ENCODE measurements around the gene ANKRD1. TPM values are rescaled to one million over a fixed set of nuclear protein-coding genes. Genes with fewer than 3 reads are reported as not detected.
"Not testable (repeated sequence)": the region's sequence is repeated elsewhere in the genome, so short reads cannot be mapped to it uniquely, and the experiment has no call there.

Gene ANKRD1
- 2.0 TPM for polyA plus RNA-seq (2013, experiment 1 of 2; ENCODE audit: insufficient read length)
- polyA plus RNA-seq (2013, experiment 2 of 2; ENCODE audit: insufficient read length) = 2.2 TPM

DNA sequence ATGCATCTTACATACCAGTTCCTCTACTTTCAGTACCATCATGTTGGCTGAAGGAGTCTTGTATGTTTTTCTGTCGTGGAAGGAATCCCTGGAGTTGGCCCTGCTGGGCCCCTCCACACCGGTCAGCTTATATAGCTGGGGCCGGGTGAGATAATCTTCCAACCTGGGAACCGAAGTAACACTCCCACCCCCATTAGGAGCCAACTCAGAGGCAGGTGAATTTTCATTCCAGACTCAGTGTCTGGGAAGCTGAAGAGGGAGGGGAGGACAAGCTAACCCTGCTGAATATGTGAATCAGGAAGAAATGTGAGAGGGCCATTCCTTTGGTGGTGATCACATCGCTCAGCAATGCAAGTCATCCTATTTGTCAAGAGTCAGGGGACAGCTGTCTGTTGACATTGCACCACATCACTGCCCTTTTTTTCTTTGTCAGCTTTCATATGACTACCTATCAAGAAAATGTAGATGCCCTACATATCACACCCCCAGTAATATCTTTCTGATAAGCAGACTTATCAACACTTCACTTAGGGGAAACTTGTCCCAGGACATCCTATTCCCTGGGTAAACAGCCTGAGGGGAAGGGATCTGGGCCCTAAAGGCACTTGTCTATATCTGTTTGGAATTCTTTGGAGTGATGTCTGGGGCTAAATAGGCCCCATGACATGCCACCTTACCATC lies at the start of gene ANKRD1:
Gene ANKRD1, minus strand, starts transcription at position 102 of the 681 bp plus-strand sequence. Its CDS starts 60 bp downstream, at position 42.
- peak; percentile 90 for DNase-seq

DNA sequence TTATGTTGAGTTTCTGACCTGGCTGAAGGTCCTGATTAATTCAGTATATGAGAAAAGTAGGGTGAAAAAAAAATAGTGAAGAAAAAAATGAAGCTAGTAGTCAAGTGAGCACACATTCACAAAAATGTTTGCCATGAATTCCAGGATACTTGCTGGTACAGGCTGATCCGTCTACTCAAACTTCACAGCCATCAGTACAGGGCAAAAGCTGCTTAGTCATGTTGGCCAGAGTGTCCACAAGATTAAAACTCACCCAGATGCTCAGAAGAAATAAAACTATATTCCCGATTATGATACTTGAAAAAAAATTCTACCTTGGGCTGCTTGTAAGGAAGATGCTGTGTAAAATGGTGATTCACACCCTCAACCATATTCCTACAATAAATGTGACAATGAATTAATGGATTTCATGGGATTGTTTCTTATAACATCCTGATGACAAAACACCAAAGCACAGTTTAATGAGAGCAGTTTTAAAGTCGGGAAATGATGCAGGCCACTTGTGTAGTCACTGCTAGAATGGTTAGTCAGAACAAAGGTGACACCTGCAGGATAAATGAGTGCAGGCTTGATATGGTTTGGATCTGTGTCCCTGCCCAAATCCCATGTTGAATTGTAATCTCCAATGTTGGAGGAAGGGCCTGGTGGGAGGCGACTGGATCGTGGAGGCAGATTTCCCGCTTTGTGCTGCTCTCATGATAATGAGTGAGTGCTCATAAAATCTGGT lies 49.2 kb upstream of the ANKRD1 start:
- peak; percentile 72 for DNase-seq

DNA sequence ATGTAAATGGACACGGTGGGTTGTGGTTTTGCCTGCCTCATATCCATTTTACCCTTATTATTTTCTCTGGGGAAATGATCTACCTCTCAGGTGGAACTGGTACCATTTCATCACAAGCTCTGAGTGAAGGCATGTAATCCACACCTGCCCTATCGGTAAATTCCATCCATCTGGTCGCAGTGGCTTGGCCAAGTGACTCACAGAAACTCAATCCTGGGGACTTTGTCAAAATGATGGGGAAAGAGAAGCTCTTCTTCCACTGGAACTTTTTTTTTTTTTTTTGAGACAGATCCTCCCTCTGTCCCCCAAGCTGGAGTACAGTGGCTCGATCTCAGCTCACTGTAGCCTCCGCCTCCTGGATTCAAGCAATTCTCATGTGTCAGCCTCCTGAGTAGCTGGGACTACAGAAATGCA lies 48.2 kb upstream of the ANKRD1 start:
- DNase-seq = no peak

DNA sequence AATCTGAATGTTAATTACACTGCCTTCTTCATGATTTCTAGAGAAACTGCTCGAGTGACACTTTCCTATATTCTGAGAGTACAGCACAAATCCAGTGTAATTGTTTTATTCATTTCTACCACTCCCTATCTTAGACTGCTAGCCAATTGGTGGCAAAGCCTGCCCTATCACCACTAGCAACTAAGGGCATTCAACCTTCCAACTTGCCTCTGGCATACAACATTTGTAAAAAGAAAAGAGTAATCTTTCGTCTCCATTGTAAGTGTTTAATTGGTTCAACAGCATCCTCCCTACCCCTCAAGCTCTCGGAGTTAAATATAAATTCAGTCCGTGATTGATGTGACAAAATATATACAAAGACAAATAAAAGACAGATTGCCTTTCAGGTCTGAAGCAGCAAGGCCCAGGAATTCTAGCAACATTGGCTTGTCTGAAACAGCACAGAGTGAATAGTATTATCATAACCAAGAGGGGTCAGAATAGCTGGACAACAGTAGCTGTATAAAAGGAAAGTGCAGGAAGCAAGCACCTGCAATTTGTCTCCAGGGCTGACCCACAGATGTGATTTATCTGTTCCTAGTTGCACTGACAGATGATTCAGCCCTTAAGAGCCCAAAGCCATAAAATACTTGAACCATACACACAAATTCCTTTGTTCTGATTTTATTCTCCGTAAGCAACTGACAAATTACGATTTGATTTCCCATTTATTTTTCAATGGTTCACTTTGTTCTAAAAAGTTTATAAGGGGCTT lies 47.6 kb upstream of the ANKRD1 start:
- DNase-seq = peak; percentile 91

DNA sequence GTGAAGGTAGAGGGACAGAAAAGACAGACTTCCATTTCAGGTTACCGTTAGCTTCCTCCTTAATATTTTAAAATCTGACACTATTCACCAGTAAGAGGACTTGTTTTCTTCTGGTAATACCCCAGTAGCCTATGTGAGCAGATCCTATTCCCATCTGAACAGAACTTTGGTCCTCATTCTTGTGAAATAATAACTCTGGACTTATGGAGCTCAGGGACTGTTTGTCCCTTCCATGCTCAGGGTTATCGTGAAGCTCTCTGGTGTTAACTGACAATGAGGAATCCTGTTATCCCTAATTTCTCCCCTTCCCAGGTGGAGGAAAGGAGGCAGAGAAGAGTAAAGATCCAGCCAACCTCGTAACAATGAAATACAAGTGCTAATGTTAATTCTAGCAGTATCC lies 47.0 kb upstream of the ANKRD1 start:
- no peak for DNase-seq

DNA sequence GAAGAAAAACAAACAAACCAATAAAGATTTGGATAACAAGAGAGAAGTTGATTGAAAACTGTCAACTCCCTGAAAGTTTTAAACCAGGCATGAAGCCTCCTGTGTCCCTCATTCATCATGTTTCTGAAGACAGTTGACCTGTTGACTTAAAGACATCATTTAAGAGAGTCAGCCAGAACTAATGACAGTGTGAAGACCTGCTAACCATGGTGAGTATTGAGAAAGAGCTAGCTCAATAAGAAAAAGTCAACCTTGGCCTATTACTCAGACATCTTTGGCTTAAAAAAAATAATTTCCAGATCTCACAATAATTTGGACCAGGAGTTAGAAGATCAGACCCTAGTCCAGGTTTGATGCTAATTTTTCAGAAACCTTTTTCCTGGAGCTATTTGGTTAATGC lies 45.3 kb upstream of the ANKRD1 start:
- no peak for DNase-seq

DNA sequence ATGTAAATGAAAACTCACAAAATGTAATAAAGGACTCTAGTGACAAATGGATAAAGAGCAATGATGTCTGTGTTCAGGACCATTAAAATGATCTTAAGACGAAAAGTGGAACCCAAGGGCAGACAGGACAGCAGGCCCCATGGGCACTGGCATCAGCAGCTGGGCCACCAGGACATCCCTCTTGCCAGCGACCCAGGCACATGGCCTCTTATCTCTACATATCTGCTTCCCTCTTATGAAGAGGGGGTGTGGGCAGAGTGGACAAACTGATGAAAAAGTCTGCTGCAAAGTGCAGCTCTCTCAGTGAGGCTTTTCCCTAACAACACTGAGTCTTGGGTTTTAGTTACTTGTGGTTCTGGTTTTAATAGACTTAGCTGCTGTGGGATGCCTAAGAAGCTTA lies 44.8 kb upstream of the ANKRD1 start:
- no peak for DNase-seq

DNA sequence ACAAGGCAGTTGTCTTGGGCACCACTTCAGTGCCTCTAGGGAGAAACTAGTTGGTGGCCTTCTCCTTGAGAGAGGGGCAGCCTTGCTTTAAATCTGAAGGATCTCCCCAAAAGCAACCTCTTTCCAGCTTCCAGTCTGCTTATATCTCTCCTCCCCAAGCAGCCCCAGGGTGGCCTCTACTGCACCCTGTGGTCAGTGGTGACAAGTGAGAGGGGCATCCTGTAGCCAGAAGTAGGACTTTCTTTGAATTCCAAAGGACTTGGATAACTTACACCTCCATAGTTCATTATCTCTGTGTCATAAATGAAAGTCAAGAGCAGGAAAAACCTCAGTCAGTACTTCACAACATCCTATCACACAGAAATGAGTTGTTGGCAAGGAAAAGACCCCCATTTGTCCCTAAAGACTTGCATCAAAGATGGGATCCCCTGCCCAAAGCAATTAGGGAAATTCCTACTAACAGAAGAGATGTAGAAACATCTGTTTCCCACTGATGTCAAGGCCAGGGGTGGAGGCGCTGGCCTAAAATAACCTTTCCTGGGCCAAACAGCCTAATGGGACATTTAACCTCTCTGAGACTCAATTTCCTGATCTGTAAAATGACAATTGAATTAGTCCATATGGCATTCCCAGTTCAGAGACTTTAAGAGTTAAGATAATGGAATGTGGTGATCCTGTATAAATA lies 44.0 kb upstream of the ANKRD1 start:
- DNase-seq = no peak

DNA sequence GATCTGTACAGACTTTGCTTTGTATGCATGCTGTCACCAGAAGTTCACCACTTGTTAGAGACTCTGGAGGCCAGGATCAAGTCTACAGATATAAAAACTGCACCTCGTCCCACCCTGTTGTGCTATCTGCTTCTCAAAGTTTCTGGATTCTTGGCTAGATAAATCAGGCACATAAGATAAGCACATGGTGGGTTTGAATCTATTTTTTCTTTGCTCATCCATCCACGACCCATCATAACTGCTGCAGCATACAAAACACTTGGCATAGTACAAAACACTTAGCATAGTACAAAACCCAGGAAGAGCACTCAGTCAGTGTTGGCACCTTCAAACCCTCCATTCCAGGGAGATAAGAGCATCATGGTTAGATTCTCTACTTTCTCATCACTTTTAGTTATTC lies 42.4 kb upstream of the ANKRD1 start:
- DNase-seq = no peak

DNA sequence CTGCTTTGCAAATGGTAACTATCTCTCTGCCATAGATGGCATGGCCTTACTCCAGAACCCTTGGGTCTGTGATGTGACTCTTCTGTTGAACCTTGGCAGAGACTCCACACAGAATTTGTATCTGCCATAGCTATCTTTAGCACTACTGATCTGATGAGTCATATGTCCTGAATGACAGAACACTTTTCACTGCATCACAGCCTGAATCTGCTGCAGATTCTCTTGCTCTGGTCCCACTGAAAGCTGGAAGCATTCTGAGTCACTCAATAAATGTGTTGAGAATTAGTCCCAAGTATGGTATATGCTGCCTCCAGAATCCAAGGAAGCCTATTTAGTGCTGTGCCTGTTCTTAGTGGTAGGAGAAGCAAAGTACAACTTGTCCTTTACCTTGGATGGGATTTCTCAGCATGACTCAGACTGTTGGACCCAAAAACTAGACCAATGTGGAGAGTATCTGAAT lies 39.5 kb upstream of the ANKRD1 start:
- peak; percentile 97 for DNase-seq

DNA sequence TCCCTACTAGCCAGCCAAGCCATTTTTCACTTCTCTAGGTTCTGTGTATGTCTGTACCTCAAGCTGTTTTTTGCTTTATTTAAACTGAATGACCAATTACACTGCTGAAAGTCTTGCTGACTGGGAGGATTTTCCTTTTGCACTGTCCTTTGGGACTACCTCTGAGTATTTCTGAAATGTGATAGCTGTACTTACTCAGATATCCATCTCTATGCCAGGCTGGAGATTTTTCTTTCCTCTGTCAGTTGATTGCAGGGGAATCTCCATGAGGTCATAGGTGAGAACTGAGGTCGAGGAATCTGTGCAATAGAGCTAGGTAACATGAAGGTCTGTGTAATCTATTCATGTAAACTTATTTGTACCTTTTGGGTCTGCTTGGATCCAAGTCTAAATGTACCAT lies 38.9 kb upstream of the ANKRD1 start:
- no peak for DNase-seq

DNA sequence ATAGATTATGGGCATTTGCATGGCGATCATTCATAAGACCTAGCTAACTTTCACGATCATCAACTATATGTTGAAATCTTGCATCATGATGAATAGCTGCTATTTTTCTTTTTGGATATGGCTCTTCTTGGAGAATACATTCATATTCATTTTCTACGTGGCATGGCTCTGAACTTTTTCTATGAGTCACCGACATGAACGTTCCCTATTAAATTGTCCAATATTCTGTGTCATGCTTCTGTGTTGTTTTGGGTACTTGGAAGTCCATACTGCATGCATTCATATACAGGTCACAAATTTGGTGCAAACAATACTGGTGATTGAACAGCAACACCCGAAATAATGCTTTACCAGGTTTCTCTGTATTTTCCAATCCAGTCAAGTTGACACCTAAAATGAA lies 37.9 kb upstream of the ANKRD1 start:
- DNase-seq = no peak

DNA sequence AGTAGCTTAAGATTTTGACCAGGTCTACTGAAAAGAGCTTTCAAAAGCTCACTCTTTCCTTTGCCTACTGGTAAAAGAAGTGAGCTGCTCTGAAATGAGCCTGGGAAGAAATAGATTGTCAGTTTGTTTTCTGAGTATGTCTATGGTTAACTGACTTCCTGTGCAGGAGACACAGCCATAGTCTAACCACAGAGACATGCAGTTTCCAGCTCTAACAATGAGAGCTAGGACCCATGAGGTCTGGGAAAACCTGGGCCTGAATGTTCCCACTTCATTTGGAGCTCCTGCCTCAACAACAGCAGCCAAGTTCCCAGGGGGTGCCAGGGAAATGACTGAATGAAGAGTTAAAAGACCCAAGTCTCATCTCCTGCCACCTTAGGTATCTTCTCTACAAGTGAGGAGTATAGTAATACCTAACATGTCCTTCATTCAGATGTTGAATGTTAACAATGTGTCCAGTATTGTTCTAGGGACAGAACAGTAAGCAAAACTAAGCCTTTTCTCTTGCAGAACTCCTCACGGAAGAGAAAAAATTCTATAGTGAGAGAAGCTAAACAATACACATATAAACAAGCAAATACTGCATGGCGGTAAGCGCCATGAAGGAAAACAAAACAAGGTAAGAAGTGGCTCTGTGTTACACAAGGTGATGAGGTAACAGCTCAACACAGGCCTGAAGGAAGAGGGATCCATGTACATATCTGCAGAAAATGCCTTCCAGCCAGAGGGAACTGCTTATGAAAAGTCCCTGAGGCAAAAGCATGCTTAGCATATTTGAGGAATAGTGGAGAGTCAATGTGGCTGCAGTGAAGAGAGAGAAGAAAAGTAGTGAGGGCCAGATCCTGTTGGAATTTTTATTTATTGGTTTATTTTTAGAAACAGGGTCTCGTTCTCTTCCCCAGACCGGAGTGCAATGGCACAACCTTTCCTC lies 26.4 kb upstream of the ANKRD1 start:
- DNase-seq = peak; percentile 65

DNA sequence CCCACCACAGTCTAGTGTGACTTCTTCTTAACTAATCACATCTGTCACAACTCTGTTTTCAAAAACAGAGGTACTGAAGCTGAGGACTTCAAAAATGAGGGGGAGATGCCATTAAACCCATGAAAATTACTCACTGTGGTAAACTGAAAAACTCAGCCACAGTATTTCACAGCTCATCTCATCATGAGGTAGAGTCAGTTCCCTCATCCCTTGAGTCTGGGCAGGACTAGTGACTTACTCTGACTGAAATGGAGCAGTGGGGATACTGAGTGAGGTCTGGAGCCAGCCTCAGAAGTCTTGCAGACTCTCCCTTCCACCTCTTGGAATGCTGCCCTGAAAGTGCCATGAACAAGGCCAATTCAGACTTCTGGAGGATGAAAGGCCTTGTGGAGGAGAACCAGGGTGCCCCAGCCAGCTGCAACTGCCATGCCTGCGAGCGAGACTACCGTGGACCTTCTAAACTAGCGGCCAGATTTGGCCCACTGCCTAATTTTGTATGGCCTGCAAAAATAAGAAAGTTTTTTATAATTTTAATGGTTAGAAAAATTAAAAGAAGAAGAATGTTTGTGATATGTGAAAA lies 24.7 kb upstream of the ANKRD1 start:
- peak; percentile 36 for DNase-seq

DNA sequence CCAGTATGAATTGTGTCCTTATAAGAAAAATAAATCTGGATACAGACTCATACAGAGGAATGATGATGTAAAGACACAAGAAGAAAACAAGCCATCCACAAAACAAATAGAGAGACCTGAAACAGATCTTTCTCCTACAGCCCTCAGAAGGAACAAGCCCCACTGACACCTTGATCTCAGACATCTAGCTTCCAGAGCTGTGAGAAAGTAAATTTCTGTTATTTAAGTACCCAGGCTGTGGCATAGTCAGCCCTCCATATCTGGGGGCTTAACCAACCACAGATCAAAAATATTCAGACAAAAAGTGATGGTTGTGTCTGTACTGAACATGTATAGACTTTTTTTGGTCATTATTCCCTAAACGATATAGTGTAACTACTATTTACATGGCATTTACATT lies 23.9 kb upstream of the ANKRD1 start:
- DNase-seq = no peak

DNA sequence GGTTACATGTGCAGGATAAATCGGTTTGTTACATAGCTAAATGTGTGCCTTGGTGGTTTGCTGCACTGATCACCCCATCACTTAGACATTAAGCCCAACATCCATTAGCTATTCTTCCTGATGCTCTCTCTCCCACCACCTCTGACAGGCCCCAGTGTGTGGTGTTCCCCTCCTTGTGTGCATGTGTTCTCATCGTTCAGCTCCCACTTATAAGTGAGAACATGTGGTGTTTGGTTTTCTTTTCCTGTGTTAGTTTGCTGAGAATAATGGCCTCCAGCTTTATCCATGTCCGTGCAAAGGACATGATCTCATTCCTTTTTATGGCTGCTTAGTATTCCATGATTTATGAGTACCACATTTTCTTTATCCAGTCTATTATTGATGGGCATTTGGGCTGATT lies 22.1 kb upstream of the ANKRD1 start:
- not testable (repeated sequence) for DNase-seq

DNA sequence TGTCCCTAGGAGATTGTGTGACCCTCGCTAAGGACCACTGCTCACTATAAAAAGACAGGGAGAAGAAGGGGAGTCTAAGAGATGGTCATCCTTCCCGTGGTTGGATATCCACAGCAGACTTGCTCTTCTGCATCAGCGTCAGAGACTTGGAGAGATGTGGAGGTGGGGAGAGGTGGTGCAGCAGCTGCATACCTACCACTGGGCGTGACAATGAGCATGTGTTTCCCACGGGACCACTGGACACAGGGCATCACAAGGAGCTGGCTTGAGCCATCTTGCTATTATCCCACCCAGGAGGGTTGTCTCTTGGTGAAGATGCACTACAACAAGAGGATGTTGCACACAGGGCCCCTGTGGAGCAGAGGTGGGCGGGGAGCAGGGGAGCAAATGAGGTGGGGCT lies 18.8 kb upstream of the ANKRD1 start:
- DNase-seq = no peak

DNA sequence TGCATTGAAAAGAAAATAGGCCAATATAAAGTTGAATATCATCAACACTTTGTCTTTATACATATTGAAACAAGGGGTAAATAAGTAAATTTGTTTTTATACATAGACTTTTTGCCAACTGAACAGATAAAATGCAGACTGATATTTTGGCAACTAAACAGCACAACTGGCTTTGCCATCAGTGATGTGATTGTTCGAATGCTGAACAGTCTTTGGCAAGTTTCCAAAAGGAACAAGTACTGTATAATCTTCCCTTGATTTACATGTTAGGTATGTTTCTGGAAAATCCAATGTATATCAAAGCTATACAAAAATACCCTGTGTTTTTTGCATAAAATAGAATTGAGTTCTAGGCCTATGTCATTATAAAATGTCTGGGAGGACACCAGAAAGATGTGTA lies 18.2 kb upstream of the ANKRD1 start:
- no peak for DNase-seq

DNA sequence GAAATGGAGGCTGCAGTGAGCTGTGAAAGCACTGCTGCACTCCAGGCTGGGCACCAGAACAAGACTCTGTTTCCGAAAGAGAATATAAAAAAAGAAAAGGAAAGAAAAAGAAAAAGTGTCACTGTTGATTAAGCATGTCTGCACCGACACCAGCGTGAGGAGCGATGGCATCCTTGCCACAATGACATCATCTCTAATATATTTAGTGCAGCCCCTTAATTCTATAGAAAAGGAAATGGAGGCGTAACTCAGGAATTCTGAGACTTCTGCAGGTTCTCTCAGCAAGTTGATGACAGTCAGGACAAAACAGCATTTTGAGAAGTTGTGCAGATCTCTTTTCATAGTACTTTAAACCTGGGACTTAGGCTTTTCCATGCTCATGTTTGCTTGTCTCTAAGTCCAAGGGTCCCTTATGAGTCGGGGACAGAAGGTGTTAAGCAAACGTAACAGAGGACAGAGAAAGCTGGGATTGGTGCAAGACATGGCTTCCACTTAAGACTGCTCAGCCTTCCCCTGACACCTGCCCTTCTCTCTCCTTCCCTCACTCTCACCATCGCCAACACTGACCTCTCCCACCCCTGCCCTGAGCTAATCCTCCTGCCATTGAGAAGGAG lies 16.9 kb upstream of the ANKRD1 start:
- peak; percentile 57 for DNase-seq

DNA sequence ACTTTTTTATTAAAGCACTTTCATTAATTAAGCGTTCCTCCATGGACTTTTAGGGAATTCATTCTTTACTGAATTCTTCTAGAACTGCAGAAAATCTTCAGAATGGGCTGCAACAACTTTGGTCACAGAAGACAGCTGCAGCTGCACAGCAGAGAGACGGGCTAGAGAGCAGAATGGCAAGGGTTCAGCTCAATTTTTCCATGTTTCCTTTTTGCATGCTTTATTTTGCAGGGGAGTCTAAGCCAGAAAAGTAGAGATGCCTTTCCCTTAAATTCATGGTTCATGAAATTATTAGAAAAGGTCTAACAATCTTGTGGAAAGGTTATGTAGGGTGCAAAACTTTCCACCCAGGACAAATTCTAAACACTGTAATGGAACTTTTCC lies 15.4 kb upstream of the ANKRD1 start:
- DNase-seq = no peak
